NCI-H2227 treated with DMSO at 0.1 percent for 48 hours (cell line): Measurements from ENCODE around the gene ZNF304.
"Not testable (repeated sequence)": the region's sequence is repeated elsewhere in the genome, so short reads cannot be mapped to it uniquely, and the experiment has no call there.

ENCODE experiments used
- DNase-seq: peaks from one replicate; lab custom pipeline; 2025; lab: John Stamatoyannopoulos, UW

Gene ZNF304

GRCh38 chr19:57362419-57362818 lies 11.3 kb downstream of the ZNF304 start:
- no peak for DNase-seq

- DNase-seq, result peak; percentile 100
Observed at GRCh38 chr19:57362997-57363687, 12.1 kb downstream of the ZNF304 start, which contains the start of the genes TRAPPC2B and ZNF547. Gene TRAPPC2B, plus strand, starts transcription at chr19:57363551. Its CDS starts 1,283 bp downstream, at chr19:57364834. Gene ZNF547, plus strand, starts transcription at chr19:57363551. Its CDS starts 5,005 bp downstream, at chr19:57368556.

GRCh38 chr19:57363688-57364181 lies 12.7 kb downstream of the ZNF304 start:
- DNase-seq, result peak; percentile 24

GRCh38 chr19:57366776-57367175 lies 15.7 kb downstream of the ZNF304 start:
- no peak for DNase-seq

GRCh38 chr19:57374179-57374578 lies 23.1 kb downstream of the ZNF304 start:
- no peak for DNase-seq

GRCh38 chr19:57374647-57375046 lies 23.6 kb downstream of the ZNF304 start:
- not testable (repeated sequence) for DNase-seq

GRCh38 chr19:57376151-57376550 lies 25.1 kb downstream of the ZNF304 start:
- DNase-seq, result no peak

GRCh38 chr19:57377498-57378146 lies 26.6 kb downstream of the ZNF304 start:
- no peak for DNase-seq

GRCh38 chr19:57380923-57381322 lies 29.9 kb downstream of the ZNF304 start:
- DNase-seq, result no peak

- no peak for DNase-seq
Observed at GRCh38 chr19:57382806-57383488, 31.9 kb downstream of the ZNF304 start.

- no peak for DNase-seq
Observed at GRCh38 chr19:57389194-57389729, 38.2 kb downstream of the ZNF304 start.

- DNase-seq, result peak; percentile 100
Observed at GRCh38 chr19:57389730-57390598, 38.9 kb downstream of the ZNF304 start, which contains the start of gene ZNF548. Gene ZNF548, plus strand, starts transcription at chr19:57389854. Its CDS starts 246 bp downstream, at chr19:57390100.

GRCh38 chr19:57395710-57396109 lies 44.6 kb downstream of the ZNF304 start:
- no peak for DNase-seq

- no peak for DNase-seq
Observed at GRCh38 chr19:57398868-57399267, 47.8 kb downstream of the ZNF304 start.

GRCh38 chr19:57403737-57404563 lies 52.9 kb downstream of the ZNF304 start:
- no peak for DNase-seq

- peak; percentile 27 for DNase-seq
Observed at GRCh38 chr19:57406516-57407123, 55.5 kb downstream of the ZNF304 start.
